Renal pelvis (tissue), 12 donors: ENCODE data around the gene DPH3. TPM values are rescaled to one million over a fixed set of nuclear protein-coding genes. Genes with fewer than 3 reads are reported as not detected.
A peak's percentile ranks its signal among the peaks of the same experiment; 100 is the strongest.
"Not testable (repeated sequence)": the region's sequence is repeated elsewhere in the genome, so short reads cannot be mapped to it uniquely, and the experiment has no call there.

Source experiments
- DNase-seq: peaks from one replicate; pipeline ENCODE4 v3.0.0-alpha.2; 2013
- long read RNA-seq, 16 experiments: transcript quantifications; one replicate each; lab custom pipeline, GENCODE V29; 2026
- polyA plus RNA-seq, 3 donors: library from polyadenylated mRNA; unstranded; fragments of 120-200 nt; gene quantifications; one replicate each; pipeline ENCODE4 v1.2.1, GENCODE V29; 2013; ENCODE audit not compliant: insufficient read length in 3 of 3

DPH3 gene
- 10 to 100 TPM; 21.9 to 25.5 (median 24.7) TPM for polyA plus RNA-seq
- long read RNA-seq, donor 1, transcript DPH3-204 (3 exons, 3,131 nt): minor isoform, 6 of 19 reads
- long read RNA-seq, donor 1, transcript DPH3-202 (2 exons, 3,052 nt): major isoform, 13 of 19 reads
- long read RNA-seq, donor 1, partial matches to known transcripts: 0 of 19 reads
- long read RNA-seq, donor 1, other reads (novel, unspliced or antisense): 0 of 19 reads
- long read RNA-seq, donor 2, transcript DPH3-202 (2 exons, 3,052 nt): minor isoform, 9 of 28 reads
- long read RNA-seq, donor 2, transcript DPH3-204 (3 exons, 3,131 nt): major isoform, 19 of 28 reads
- long read RNA-seq, donor 2, partial matches to known transcripts: 0 of 28 reads
- long read RNA-seq, donor 2, other reads (novel, unspliced or antisense): 0 of 28 reads
- long read RNA-seq, donor 3, transcript DPH3-202 (2 exons, 3,052 nt): major isoform, 19 of 26 reads
- long read RNA-seq, donor 3, transcript DPH3-204 (3 exons, 3,131 nt): minor isoform, 7 of 26 reads
- long read RNA-seq, donor 3, partial matches to known transcripts: 0 of 26 reads
- long read RNA-seq, donor 3, other reads (novel, unspliced or antisense): 0 of 26 reads
- long read RNA-seq, donor 4, transcript DPH3-202 (2 exons, 3,052 nt): minor isoform, 7 of 17 reads
- long read RNA-seq, donor 4, transcript DPH3-204 (3 exons, 3,131 nt): major isoform, 10 of 17 reads
- long read RNA-seq, donor 4, partial matches to known transcripts: 0 of 17 reads
- long read RNA-seq, donor 4, other reads (novel, unspliced or antisense): 0 of 17 reads
- long read RNA-seq, donor 5, transcript DPH3-204 (3 exons, 3,131 nt): major isoform, 10 of 14 reads
- long read RNA-seq, donor 5, partial matches to known transcripts: 0 of 14 reads
- long read RNA-seq, donor 5, other reads (novel, unspliced or antisense): 0 of 14 reads
- long read RNA-seq, donor 6, transcript DPH3-202 (2 exons, 3,052 nt): major isoform, 8 of 12 reads
- long read RNA-seq, donor 6, partial matches to known transcripts: 0 of 12 reads
- long read RNA-seq, donor 6, other reads (novel, unspliced or antisense): 0 of 12 reads
- long read RNA-seq, donor 7, transcript DPH3-202 (2 exons, 3,052 nt): minor isoform, 8 of 36 reads
- long read RNA-seq, donor 7, transcript DPH3-204 (3 exons, 3,131 nt): major isoform, 21 of 36 reads
- long read RNA-seq, donor 7, partial matches to known transcripts: 6 of 36 reads
- long read RNA-seq, donor 7, other reads (novel, unspliced or antisense): 0 of 36 reads
- long read RNA-seq, donor 8, transcript DPH3-202 (2 exons, 3,052 nt): major isoform, 5 of 6 reads
- long read RNA-seq, donor 8, partial matches to known transcripts: 0 of 6 reads
- long read RNA-seq, donor 8, other reads (novel, unspliced or antisense): 0 of 6 reads
- long read RNA-seq, donor 9, transcript DPH3-204 (3 exons, 3,131 nt): major isoform, 14 of 23 reads
- long read RNA-seq, donor 9, transcript DPH3-202 (2 exons, 3,052 nt): minor isoform, 9 of 23 reads
- long read RNA-seq, donor 9, partial matches to known transcripts: 0 of 23 reads
- long read RNA-seq, donor 9, other reads (novel, unspliced or antisense): 0 of 23 reads
- long read RNA-seq, donor 10, transcript DPH3-202 (2 exons, 3,052 nt): minor isoform, 6 of 20 reads
- long read RNA-seq, donor 10, transcript DPH3-204 (3 exons, 3,131 nt): major isoform, 14 of 20 reads
- long read RNA-seq, donor 10, partial matches to known transcripts: 0 of 20 reads
- long read RNA-seq, donor 10, other reads (novel, unspliced or antisense): 0 of 20 reads
- long read RNA-seq, donor 11, transcript DPH3-204 (3 exons, 3,131 nt): minor isoform, 5 of 12 reads
- long read RNA-seq, donor 11, transcript DPH3-202 (2 exons, 3,052 nt): major isoform, 7 of 12 reads
- long read RNA-seq, donor 11, partial matches to known transcripts: 0 of 12 reads
- long read RNA-seq, donor 11, other reads (novel, unspliced or antisense): 0 of 12 reads
- long read RNA-seq, donor 12, transcript DPH3-202 (2 exons, 3,052 nt): major isoform, 13 of 24 reads
- long read RNA-seq, donor 12, transcript DPH3-204 (3 exons, 3,131 nt): minor isoform, 11 of 24 reads
- long read RNA-seq, donor 12, partial matches to known transcripts: 0 of 24 reads
- long read RNA-seq, donor 12, other reads (novel, unspliced or antisense): 0 of 24 reads
- long read RNA-seq, donor 13, transcript DPH3-202 (2 exons, 3,052 nt): major isoform, 6 of 9 reads
- long read RNA-seq, donor 13, partial matches to known transcripts: 0 of 9 reads
- long read RNA-seq, donor 13, other reads (novel, unspliced or antisense): 0 of 9 reads
- long read RNA-seq, donor 14: 0 reads
- long read RNA-seq, donor 15, transcript DPH3-202 (2 exons, 3,052 nt): major isoform, 11 of 18 reads
- long read RNA-seq, donor 15, transcript DPH3-204 (3 exons, 3,131 nt): minor isoform, 7 of 18 reads
- long read RNA-seq, donor 15, partial matches to known transcripts: 0 of 18 reads
- long read RNA-seq, donor 15, other reads (novel, unspliced or antisense): 0 of 18 reads
- long read RNA-seq, donor 16, transcript DPH3-202 (2 exons, 3,052 nt): major isoform, 16 of 22 reads
- long read RNA-seq, donor 16, transcript DPH3-204 (3 exons, 3,131 nt): minor isoform, 6 of 22 reads
- long read RNA-seq, donor 16, partial matches to known transcripts: 0 of 22 reads
- long read RNA-seq, donor 16, other reads (novel, unspliced or antisense): 0 of 22 reads

GRCh38 chr3:16264708-16265454 lies at the start of gene DPH3, which contains the start of gene OXNAD1:
Gene DPH3, minus strand, starts transcription at chr3:16264943. Its CDS starts 67 bp downstream, at chr3:16264876.
Gene OXNAD1, plus strand, starts transcription at chr3:16265212. Its CDS starts 5,741 bp downstream, at chr3:16270953.
- peak; percentile 99 for DNase-seq

- no peak for DNase-seq
Observed at GRCh38 chr3:16313886-16314645, 49.3 kb upstream of the DPH3 start.

DNA sequence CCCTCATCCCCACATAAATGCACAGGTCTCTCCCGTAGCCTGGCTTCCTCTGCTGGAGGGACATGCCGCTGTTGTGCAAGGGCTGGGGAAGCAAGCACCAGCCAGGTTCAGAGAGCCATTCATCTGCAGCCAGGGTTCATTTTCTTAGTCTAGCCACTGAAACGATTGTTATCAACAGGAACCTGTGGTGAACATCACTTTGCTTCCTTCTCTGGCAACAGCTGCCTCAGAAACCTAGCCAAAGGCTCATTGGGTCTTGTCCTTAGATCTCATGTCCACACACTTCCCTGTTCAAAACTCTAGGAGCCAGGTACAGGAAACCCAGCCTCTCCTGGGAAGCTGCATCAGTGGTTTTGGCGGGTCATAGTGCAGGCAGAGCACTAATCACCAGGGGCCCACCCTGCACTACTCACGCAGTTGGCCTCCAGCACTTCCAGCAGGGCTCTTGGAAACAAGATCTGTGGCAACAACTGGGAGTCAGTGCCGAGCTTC lies 47.3 kb upstream of the DPH3 start:
- no peak for DNase-seq

DNA sequence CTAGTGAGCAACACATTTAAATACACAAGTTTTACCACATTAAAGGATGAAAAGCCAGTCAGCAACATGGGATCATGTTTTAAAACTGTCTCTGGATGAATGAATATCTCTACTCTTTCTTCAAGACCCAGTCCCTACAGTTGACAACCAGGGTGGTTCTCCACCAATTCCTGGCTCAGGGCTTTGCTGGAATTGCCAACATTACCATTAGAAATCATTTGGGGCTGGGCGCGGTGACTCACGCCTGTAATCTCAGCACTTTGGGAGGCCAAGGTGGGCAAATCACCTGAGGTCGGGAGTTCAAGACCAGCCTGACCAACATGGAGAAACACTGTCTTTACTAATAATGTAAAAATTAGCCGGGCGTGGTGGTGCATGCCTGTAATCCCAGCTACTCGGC lies 45.7 kb upstream of the DPH3 start:
- not testable (repeated sequence) for DNase-seq

DNA sequence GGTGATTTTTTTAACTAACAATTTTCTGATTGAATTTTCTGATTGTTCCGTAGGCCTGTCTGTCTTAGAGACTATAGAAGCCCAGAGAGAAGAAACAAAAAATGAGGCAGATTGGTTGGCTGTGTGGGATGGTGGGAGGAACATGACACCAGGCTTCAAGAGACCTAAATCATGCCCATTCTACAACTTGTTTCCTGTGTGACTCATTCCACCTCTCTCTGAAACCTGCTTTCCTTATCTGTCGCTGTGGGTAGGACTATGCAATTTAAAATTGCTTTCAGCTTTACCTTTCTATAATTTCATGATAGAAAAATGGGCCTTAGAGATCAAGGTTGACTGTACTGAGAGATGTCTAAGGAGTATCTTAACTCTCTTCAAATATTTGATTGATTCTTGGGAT lies 44.8 kb upstream of the DPH3 start:
- DNase-seq: no peak

GRCh38 chr3:16308727-16309126 lies 44.0 kb upstream of the DPH3 start:
- DNase-seq: no peak

GRCh38 chr3:16307832-16308531 lies 43.2 kb upstream of the DPH3 start:
- DNase-seq: no peak

DNA sequence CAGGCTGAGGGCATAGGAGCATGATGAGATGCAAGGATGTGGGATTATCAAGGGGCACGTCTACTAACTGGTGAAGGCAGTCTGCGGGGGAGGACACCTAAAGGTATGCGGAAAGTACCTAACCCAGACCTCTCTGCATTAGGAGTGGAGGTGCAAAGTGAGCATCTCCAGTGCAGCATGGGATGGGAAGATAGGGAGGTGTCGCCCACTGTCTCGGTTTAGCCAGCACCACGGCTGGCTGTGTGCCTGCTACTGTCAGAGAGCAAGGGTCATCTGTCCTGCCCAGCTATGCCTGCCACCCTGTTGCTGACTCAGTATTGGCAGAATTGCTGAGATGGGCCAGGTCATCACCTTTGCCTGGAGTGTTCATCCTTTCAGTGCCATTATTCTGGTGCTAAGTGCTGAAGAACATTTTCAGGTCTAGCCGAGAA lies 40.4 kb upstream of the DPH3 start:
- DNase-seq: no peak

DNA sequence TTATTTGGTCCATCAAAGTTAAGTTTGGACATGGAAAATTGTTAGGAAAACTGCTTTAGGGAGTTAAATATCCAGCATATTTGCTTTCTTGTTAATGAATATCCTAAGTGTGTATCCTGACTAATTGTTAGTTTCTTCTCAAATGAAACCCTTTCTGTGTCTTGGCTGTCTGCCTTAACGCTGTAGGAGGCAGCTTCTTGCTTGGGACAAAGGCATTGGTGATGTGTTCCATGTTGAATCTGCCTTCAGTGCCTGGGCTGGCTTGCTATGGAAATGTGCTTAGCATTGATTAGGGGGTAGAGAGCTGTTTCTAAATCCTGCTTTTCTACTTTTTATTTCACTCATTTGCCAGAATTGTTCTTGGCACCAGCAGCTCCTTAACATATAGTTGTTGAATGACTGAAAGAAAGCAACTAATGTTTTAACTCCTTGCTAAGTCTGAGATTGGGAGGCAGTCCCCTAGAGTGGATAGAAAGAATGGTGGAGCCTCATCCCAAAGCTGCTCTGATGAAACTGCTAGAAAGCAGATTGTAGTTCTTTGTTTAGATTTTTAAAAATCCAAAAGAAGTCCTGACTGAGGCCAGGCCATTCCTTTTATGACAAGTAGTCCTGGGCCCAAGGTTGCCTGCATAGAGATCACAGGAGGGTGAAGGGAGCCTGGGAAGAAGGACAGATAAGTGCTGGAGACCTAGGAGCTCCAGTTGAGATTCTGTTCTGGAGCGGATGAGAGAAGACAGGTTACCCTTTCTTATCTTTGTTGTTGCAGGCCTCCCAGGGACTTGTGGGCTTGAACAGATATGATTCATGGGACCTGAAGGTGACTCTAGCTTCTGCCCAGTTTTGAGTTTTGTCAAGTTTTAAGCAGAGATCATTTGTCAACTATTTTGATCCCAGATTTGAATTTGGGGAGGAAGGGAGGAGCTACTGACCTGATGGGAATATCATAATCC lies 39.6 kb upstream of the DPH3 start:
- DNase-seq: no peak

GRCh38 chr3:16303037-16303575 lies 38.4 kb upstream of the DPH3 start:
- no peak for DNase-seq

GRCh38 chr3:16302082-16302631 lies 37.4 kb upstream of the DPH3 start:
- DNase-seq: no peak

- no peak for DNase-seq
Observed at GRCh38 chr3:16301507-16301906, 36.8 kb upstream of the DPH3 start.

DNA sequence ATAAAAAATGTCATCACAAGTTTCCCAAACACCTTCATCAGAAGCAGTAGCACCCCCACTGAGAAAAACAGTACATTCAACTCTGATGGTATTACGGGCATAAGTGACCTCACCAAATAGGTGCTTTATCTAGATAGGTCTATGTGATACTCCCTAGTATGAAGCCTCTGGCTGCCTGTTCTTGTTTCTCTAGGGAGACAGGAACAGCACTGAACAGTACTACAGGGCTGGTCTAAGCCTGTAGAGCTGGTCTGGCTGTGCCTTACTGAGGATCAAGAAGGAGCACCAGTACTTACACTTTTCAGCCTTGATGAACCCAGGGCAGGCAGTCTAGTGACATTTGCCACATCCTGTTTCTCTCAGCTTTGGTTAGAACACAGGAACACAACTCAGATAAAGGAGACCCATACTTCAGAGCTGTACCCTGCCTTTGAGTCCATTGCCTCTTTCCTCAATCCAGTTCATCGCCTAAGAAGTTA lies 36.2 kb upstream of the DPH3 start:
- DNase-seq: no peak

DNA sequence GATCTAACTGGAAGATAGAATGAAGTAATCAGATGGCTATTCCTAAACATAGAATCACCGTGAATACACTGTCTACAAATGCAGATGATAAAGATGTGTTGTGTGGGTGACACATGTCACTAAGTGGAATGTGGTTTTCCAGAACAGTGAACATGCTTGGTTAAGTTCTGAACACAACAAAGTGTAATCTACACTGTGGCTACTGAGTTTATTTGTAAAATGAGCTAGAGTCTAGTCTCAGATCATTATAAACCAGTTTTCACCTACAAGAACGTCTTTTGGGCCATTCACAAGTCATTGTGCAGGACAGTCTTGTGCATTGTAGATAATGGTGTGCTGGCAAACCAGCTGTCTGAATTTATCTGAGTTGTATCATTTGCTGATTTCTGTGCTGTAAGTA lies 35.6 kb upstream of the DPH3 start:
- DNase-seq: no peak
